Sigmoid colon (tissue), 7 donors: ENCODE measurements around the gene OLFM1. TPM values are rescaled to one million over a fixed set of nuclear protein-coding genes. Genes with fewer than 3 reads are reported as not detected.
A peak's percentile ranks its signal among the peaks of the same experiment; 100 is the strongest.

Experiments
- DNase-seq: peaks from one replicate; pipeline ENCODE4 v3.0.0-alpha.2; 2019
- H3K27ac ChIP-seq, 4 donors: fragments of 200-600 bp; sonication (generic); one replicate each; pipeline ENCODE4 v1.5.1; 2016 to 2019; ENCODE audit warnings: mild to moderate bottlenecking in 1 of 4
- H3K27me3 ChIP-seq, 3 donors: fragments of 200-600 bp; sonication (generic); one replicate each; pipeline ENCODE4 v1.5.1; 2019; ENCODE audit warnings: mild to moderate bottlenecking in 1 of 3
- H3K36me3 ChIP-seq, 4 donors: fragments of 200-600 bp; sonication (generic); one replicate each; pipeline ENCODE4 v1.5.1; 2016 to 2019
- H3K4me1 ChIP-seq, 4 donors: fragments of 200-600 bp; sonication (generic); one replicate each; pipeline ENCODE4 v1.5.1; 2017 to 2019
- H3K4me3 ChIP-seq, 4 donors: fragments of 200-600 bp; sonication (generic); one replicate each; pipeline ENCODE4 v1.5.1; 2017 to 2019; ENCODE audit warnings: mild to moderate bottlenecking in 2 of 4, moderate library complexity in 1 of 4
- H3K9me3 ChIP-seq, 4 donors: fragments of 200-600 bp in 3 of 4; sonication (generic) in 3 of 4; one replicate each; pipeline versions ENCODE4 v1.5.1 to v1.6.1; 2013 to 2019
- EP300 ChIP-seq, 4 donors: sonication (generic); formaldehyde crosslinking; IDR thresholded peaks; one replicate each; pipeline ENCODE4 v1.6.1; 2017; ENCODE audit warnings: antibody characterized with exemption in 4 of 4
- POLR2A ChIP-seq, 2 donors: fragments of 450-650 bp; IDR thresholded peaks; one replicate each; pipeline ENCODE4 v1.6.1; 2016; ENCODE audit warnings: antibody characterized with exemption in 2 of 2, mild to moderate bottlenecking in 2 of 2, moderate library complexity in 2 of 2
- POLR2AphosphoS5 ChIP-seq, 4 donors: sonication (generic); formaldehyde crosslinking; IDR thresholded peaks; one replicate each; pipeline ENCODE4 v1.6.1; 2017; ENCODE audit warnings: antibody characterized with exemption in 4 of 4
- WGBS, 2 donors: extraction: QIAGEN DNeasy Blood & Tissue Kit; methylation state at CpG; one replicate each; pipeline ENCODE4 v1.1.7; 2013; 5-methylcytosine and 5-hydroxymethylcytosine counted together
- intact Hi-C: fragments of 100-400 bp; cut with DNase I; formaldehyde crosslinking; loops from one replicate; pipeline ENCODE4 v1.15.1; 2023
- polyA plus RNA-seq, 3 donors: library from polyadenylated mRNA; stranded (reverse); fragments of 200-250 nt; gene quantifications; one replicate each; pipeline ENCODE4 v1.2.3, GENCODE V29; 2013
- total RNA-seq, 4 donors: library from RNA; depleted of rRNA; stranded (reverse); fragments of >200 nt; gene quantifications; one replicate each; pipeline ENCODE4 v1.1.0, GENCODE V29; 2016
- TF ChIP-seq, protein P1 (sequence below), 4 experiments: fragments of 450-650 bp in 3 of 4; fragments of 200-600 bp in 1 of 4; IDR thresholded peaks; one replicate each; pipeline ENCODE4 v1.5.1; 2016 to 2019; ENCODE audit warnings: antibody characterized with exemption in 4 of 4, mild to moderate bottlenecking in 3 of 4, moderate library complexity in 2 of 4
- donor health status: healthy with polysubstance abuse.
- donor health status: Bipolar disorder and iron deficiency.
- donor health status: healthy.

The OLFM1 gene
- total and polyA plus RNA-seq, 7 donors: 1.2 to 19.3 (median 13.6) TPM

DNA sequence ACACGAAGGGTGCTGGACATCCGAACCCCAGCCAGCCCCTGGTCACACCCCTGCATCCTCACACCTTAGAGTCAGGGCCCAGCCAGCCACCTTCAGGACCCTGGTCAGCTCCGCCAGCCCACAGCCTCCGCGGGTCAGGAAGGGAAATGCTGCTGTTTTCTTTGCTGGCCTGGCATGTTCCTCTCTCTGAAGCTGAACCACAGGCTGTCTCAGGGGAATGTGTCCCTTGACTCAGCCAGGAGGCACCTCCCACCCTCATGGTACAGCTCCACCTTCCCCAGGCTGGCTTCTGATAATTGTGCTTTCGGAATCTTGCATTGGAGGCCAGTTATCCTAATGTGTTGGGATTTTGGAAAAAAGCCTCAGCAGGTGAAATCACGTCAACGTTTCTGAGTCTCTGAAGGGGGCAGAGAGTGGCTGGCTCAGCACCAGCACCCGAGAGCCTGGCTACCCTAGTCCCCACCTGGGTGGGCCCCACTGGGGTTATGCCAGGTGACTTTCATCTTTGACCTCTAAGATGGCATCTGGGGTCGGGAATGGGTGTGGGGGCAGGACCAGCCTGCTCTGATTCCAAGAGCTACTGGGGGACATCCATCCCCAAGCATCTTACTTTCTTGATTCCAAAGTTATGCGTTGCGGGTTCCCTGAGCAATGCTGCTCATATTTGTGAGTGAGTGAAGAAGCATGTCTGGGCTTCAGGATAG, 9.8 kb upstream of the OLFM1 start:
- H3K9me3 ChIP-seq: no peaks in the 10 kb centered on the region
- TF ChIP-seq POLR2AphosphoS5 (IDR thresholded peaks at IDR 0.05) (no peak), EP300 (IDR thresholded peaks at IDR 0.05) (no peak), POLR2A (IDR thresholded peaks at IDR 0.05) (no peak)
- TF ChIP-seq, protein P1, sequence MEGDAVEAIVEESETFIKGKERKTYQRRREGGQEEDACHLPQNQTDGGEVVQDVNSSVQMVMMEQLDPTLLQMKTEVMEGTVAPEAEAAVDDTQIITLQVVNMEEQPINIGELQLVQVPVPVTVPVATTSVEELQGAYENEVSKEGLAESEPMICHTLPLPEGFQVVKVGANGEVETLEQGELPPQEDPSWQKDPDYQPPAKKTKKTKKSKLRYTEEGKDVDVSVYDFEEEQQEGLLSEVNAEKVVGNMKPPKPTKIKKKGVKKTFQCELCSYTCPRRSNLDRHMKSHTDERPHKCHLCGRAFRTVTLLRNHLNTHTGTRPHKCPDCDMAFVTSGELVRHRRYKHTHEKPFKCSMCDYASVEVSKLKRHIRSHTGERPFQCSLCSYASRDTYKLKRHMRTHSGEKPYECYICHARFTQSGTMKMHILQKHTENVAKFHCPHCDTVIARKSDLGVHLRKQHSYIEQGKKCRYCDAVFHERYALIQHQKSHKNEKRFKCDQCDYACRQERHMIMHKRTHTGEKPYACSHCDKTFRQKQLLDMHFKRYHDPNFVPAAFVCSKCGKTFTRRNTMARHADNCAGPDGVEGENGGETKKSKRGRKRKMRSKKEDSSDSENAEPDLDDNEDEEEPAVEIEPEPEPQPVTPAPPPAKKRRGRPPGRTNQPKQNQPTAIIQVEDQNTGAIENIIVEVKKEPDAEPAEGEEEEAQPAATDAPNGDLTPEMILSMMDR (IDR thresholded peaks at IDR 0.05): no peak
- H3K27ac ChIP-seq: no peak overlapping the region
- no peaks in the 10 kb centered on the region for H3K27me3 ChIP-seq
- peak; percentile 40 for DNase-seq
- H3K36me3 ChIP-seq: no peaks in the 10 kb centered on the region
- no peak overlapping the region for H3K4me3 ChIP-seq
- intact Hi-C loops: no loop called here
- 50 to 60% methylated on average over 12 of the region's 12 CpGs for WGBS, 2 donors
- peaks cover 0 to 19% (median 15%) of the 10 kb centered on the region in 4 donors for H3K4me1 ChIP-seq

- H3K36me3 ChIP-seq: no peaks in the 10 kb centered on the region
- H3K4me1 ChIP-seq: peaks cover 0 to 19% (median 15%) of the 10 kb centered on the region in 4 donors
- WGBS, 2 donors: 80 to 85% methylated on average over 11 of the region's 11 CpGs
- no peaks in the 10 kb centered on the region for H3K27me3 ChIP-seq
- peak; percentile 45 for DNase-seq
- intact Hi-C loops: no loop called here
- no peaks in the 10 kb centered on the region for H3K9me3 ChIP-seq
- TF ChIP-seq EP300 (IDR thresholded peaks at IDR 0.05) (no peak), POLR2A (IDR thresholded peaks at IDR 0.05) (no peak), POLR2AphosphoS5 (IDR thresholded peaks at IDR 0.05) (no peak)
- TF ChIP-seq, protein P1 (IDR thresholded peaks at IDR 0.05): no peak
- no peak overlapping the region for H3K27ac ChIP-seq
- no peak overlapping the region for H3K4me3 ChIP-seq
Measured at GRCh38 chr9:135078361-135078821, 9.1 kb upstream of the OLFM1 start.

GRCh38 chr9:135079018-135079417, 8.4 kb upstream of the OLFM1 start:
- no peak overlapping the region for H3K27ac ChIP-seq

GRCh38 chr9:135079676-135080075, 7.8 kb upstream of the OLFM1 start:
- H3K4me1 ChIP-seq: peaks cover 0 to 18% (median 14%) of the 10 kb centered on the region in 4 donors
- no peak overlapping the region for H3K4me3 ChIP-seq
- H3K36me3 ChIP-seq: no peaks in the 10 kb centered on the region
- no peak overlapping the region for H3K27ac ChIP-seq
- no peaks in the 10 kb centered on the region for H3K27me3 ChIP-seq
- no peaks in the 10 kb centered on the region for H3K9me3 ChIP-seq
- TF ChIP-seq POLR2A (IDR thresholded peaks at IDR 0.05) (no peak), POLR2AphosphoS5 (IDR thresholded peaks at IDR 0.05) (no peak), EP300 (IDR thresholded peaks at IDR 0.05) (no peak)
- WGBS, 2 donors: 79 to 81% methylated on average over 8 of the region's 8 CpGs
- DNase-seq: peak; percentile 38
- intact Hi-C loops: no loop called here

More at GRCh38 chr9:135079018-135079417, 8.4 kb upstream of the OLFM1 start:
- H3K9me3 ChIP-seq: no peaks in the 10 kb centered on the region
- TF ChIP-seq POLR2A (IDR thresholded peaks at IDR 0.05) (no peak), POLR2AphosphoS5 (IDR thresholded peaks at IDR 0.05) (no peak), EP300 (IDR thresholded peaks at IDR 0.05) (no peak)
- TF ChIP-seq, protein P1 (IDR thresholded peaks at IDR 0.05): no peak
- DNase-seq: peak; percentile 48
- WGBS, 2 donors: 84 to 89% methylated on average over 7 of the region's 7 CpGs
- H3K4me3 ChIP-seq: no peak overlapping the region
- H3K36me3 ChIP-seq: no peaks in the 10 kb centered on the region
- intact Hi-C loops: no loop called here
- H3K27me3 ChIP-seq: no peaks in the 10 kb centered on the region
- H3K4me1 ChIP-seq: peaks cover 0 to 19% (median 15%) of the 10 kb centered on the region in 4 donors

DNA sequence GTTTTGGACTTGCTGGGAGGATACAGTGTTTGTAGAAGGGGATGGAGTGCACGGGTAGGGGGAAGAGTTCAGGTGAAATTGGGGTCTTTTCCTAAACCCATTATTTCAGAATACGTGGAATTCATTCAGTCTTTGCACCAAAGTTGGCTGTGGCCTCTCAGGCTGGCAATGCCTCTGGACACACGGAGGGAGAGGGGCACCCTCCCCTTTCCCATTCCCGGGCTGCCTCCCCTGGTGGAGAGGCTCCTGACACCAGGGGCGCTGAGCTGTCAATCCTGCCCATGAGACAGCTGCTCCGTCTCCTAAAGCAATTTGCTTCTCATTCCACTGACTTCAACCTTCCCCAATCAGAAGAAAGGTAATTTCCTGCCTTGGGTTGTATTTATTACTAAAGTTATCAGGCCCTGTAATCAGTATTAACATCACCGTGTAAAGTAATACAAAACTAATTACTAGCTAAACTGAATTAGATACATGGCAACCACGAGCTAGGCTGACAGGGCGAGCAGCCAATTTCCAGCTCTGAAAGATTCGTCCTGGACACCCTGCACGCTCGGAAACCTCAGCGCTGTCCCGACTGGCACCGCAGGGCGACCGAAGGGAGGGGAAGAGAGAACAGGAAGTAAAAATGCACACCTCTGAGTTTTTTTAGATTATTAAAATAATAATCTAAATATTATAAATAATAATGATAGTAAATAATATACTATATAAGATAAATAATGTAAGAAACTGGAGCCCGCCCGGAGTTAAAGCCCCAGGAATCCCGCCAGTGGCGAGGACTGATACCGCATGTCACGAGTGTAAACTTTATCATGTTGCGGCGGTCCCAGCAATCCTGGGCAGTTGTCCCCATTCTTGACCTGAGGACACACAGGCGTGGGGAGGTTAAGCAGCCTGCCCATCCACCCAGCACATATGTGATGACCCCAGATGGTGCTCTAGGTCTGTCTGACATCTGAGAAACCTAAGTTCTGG, 6.9 kb upstream of the OLFM1 start:
- TF ChIP-seq POLR2A (IDR thresholded peaks at IDR 0.05) (no peak), POLR2AphosphoS5 (IDR thresholded peaks at IDR 0.05) (no peak), EP300 (IDR thresholded peaks at IDR 0.05) (no peak)
- TF ChIP-seq, protein P1 (IDR thresholded peaks at IDR 0.05): no peak
- DNase-seq: peak; percentile 47
- H3K36me3 ChIP-seq: no peaks in the 10 kb centered on the region
- peaks cover 0 to 11% (median 8%) of the 10 kb centered on the region in 4 donors for H3K4me1 ChIP-seq
- H3K27me3 ChIP-seq: no peaks in the 10 kb centered on the region
- H3K27ac ChIP-seq: no peak overlapping the region
- intact Hi-C loops: no loop called here
- 80 to 81% methylated on average over 26 of the region's 26 CpGs for WGBS, 2 donors
- no peak overlapping the region for H3K4me3 ChIP-seq
- H3K9me3 ChIP-seq: no peaks in the 10 kb centered on the region
